ENCODE measurements around the gene SEC61A1.

DNA sequence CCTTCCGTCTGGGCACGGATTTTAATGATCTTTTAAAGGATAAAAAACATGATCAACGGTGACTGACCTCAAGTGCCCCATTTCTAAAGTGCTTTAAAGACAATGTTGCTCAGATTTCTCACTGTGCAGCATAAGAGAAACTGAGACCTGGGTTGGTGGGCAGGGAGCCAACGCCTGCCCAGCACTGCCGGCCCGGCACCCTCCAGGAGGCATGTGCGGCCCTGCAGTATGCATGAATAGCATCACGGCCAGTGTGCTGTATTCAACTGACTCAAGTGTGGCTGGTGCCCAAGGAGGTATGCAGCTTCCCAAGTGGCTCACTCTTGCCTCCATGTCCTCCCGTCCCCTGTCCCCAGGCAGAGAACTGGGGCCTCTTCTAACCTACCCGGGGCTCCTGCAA is 30.3 kb downstream of the SEC61A1 start:
- TF ChIP-seq POLR2A (IDR thresholded peaks at IDR 0.05; ENCODE audit: low read length) (no peak), GATA1 (IDR thresholded peaks at IDR 0.05; ENCODE audit: low read depth, low read length) (no peak)
